PC-9 (cell line): ENCODE measurements around the gene FAM13C. TPM values are rescaled to one million over a fixed set of nuclear protein-coding genes. Genes with fewer than 3 reads are reported as not detected.

Source experiments
- BruUV-seq: library from RNA; stranded (reverse); fragments of 400-500 nt; replicated peaks from 2 replicates; lab custom pipeline; 2021; lab: Mats Ljungman, UMichigan
- CTCF ChIA-PET: fragments of 300-600 bp; sonication (Branson Sonifier 250); formaldehyde crosslinking; loops from one replicate; lab custom pipeline; 2022; ENCODE audit warnings: antibody characterized with exemption; lab: Charles Lee
- POLR2A ChIA-PET: fragments of 300-600 bp; sonication (Branson Sonifier 250); formaldehyde crosslinking; loops from one replicate; lab custom pipeline; 2022; ENCODE audit warnings: antibody characterized with exemption; ENCODE audit not compliant: unreplicated experiment; lab: Charles Lee
- DNase-seq, 2 experiments: peaks; one replicate each; pipeline versions ENCODE4 v3.0.0 to v3.0.0-alpha.2; 2015 to 2022; ENCODE audit warnings: mixed read lengths in 1 of 2
- H2AFZ ChIP-seq: fragments of 200-600 bp; sonication (generic); 2 replicates; pipeline ENCODE4 v1.8.1; 2017; ENCODE audit warnings: antibody characterized with exemption
- H3F3A ChIP-seq: fragments of 200-600 bp; sonication (generic); 2 replicates; pipeline ENCODE4 v1.8.1; 2017; ENCODE audit warnings: antibody characterized with exemption, mild to moderate bottlenecking, low read depth; ENCODE audit not compliant: insufficient read depth
- H3K27ac ChIP-seq: fragments of 200-600 bp; sonication (generic); 2 replicates; pipeline ENCODE4 v1.6.1; 2016; ENCODE audit warnings: mixed run types
- H3K27me3 ChIP-seq: fragments of 200-600 bp; sonication (generic); 2 replicates; pipeline ENCODE4 v1.6.1; 2016; ENCODE audit warnings: low read depth, mixed run types; ENCODE audit not compliant: insufficient read depth
- H3K36me3 ChIP-seq: fragments of 200-600 bp; sonication (generic); 2 replicates; pipeline ENCODE4 v1.6.1; 2016; ENCODE audit warnings: low read depth, mixed run types
- H3K4me1 ChIP-seq: fragments of 200-600 bp; sonication (generic); replicated peaks from 2 replicates; pipeline ENCODE4 v1.6.1; 2016; ENCODE audit warnings: mixed run types; ENCODE audit not compliant: insufficient read depth
- H3K4me2 ChIP-seq: fragments of 200-600 bp; sonication (generic); 2 replicates; pipeline ENCODE4 v1.6.1; 2017; ENCODE audit warnings: mixed run types
- H3K4me3 ChIP-seq: fragments of 200-600 bp; sonication (generic); 2 replicates; pipeline ENCODE4 v1.6.1; 2016; ENCODE audit warnings: mixed run types
- H3K79me2 ChIP-seq: fragments of 200-600 bp; sonication (generic); 2 replicates; pipeline ENCODE4 v1.6.1; 2017; ENCODE audit warnings: low read depth, mixed run types
- H3K9me2 ChIP-seq: fragments of 200-600 bp; sonication (generic); 2 replicates; pipeline ENCODE4 v1.8.1; 2017; ENCODE audit warnings: mild to moderate bottlenecking; ENCODE audit not compliant: insufficient read depth
- H3K9me3 ChIP-seq: fragments of 200-600 bp; sonication (generic); 2 replicates; pipeline ENCODE4 v1.8.1; 2016; ENCODE audit warnings: low read depth; ENCODE audit not compliant: insufficient read depth
- H4K20me1 ChIP-seq: fragments of 200-600 bp; sonication (generic); 2 replicates; pipeline ENCODE4 v1.8.1; 2017; ENCODE audit not compliant: insufficient read depth
- EZH2 ChIP-seq: fragments of 200-600 bp; sonication (generic); IDR thresholded peaks from 2 replicates; pipeline ENCODE4 v1.8.0; 2017; ENCODE audit warnings: antibody characterized with exemption, low read depth
- intact Hi-C: fragments of 100-400 bp; cut with micrococcal nuclease; formaldehyde crosslinking; loops from one replicate; pipeline ENCODE4 v1.10.0; 2022; ENCODE audit not compliant: unreplicated experiment
- total RNA-seq: library from RNA; stranded (reverse); gene quantifications from 2 replicates; pipeline ENCODE4 v1.2.3, GENCODE V29; 2021
- TF ChIP-seq, protein P1 (sequence below): fragments of 200-600 bp; sonication (generic); conservative IDR thresholded peaks from 2 replicates; pipeline ENCODE4 v1.6.1; 2017; ENCODE audit warnings: mixed run types, antibody characterized with exemption, mild to moderate bottlenecking, moderate library complexity

Gene FAM13C
- total RNA-seq, 1 experiment from 2014 or later = not detected

GRCh38 chr10:59354434-59354833, 7.9 kb downstream of the FAM13C start:
- H3F3A ChIP-seq = no peaks in the 10 kb centered on the region
- CTCF ChIA-PET = no interaction called here
- no peaks in the 10 kb centered on the region for H3K9me3 ChIP-seq
- no peak for DNase-seq
- no peaks in the 10 kb centered on the region for H3K79me2 ChIP-seq
- H3K4me2 ChIP-seq = no peak overlapping the region
- no peak overlapping the region for H3K27ac ChIP-seq
- H3K27me3 ChIP-seq = no peaks in the 10 kb centered on the region
- intact Hi-C loops = no loop called here
- H3K36me3 ChIP-seq = no peaks in the 10 kb centered on the region
- no peak overlapping the region for H2AFZ ChIP-seq
- H3K4me3 ChIP-seq = no peak overlapping the region
- H3K4me1 ChIP-seq = no peaks in the 10 kb centered on the region
- POLR2A ChIA-PET = no interaction called here
- TF ChIP-seq, protein P1, sequence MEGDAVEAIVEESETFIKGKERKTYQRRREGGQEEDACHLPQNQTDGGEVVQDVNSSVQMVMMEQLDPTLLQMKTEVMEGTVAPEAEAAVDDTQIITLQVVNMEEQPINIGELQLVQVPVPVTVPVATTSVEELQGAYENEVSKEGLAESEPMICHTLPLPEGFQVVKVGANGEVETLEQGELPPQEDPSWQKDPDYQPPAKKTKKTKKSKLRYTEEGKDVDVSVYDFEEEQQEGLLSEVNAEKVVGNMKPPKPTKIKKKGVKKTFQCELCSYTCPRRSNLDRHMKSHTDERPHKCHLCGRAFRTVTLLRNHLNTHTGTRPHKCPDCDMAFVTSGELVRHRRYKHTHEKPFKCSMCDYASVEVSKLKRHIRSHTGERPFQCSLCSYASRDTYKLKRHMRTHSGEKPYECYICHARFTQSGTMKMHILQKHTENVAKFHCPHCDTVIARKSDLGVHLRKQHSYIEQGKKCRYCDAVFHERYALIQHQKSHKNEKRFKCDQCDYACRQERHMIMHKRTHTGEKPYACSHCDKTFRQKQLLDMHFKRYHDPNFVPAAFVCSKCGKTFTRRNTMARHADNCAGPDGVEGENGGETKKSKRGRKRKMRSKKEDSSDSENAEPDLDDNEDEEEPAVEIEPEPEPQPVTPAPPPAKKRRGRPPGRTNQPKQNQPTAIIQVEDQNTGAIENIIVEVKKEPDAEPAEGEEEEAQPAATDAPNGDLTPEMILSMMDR = no peak
- no peak for TF ChIP-seq EZH2
- no TSS peak for BruUV-seq
- no peaks in the 10 kb centered on the region; the same call in 1 of the 2 replicates for H3K9me2 ChIP-seq
- H4K20me1 ChIP-seq = no peaks in the 10 kb centered on the region

GRCh38 chr10:59350558-59350957, 11.8 kb downstream of the FAM13C start:
- Histone ChIP-seq H4K20me1 (no peaks in the 10 kb centered on the region), H3K27ac (no peak overlapping the region), H3K4me2 (no peak overlapping the region), H3K4me3 (no peak overlapping the region), H3K9me3 (no peaks in the 10 kb centered on the region), H3K79me2 (no peaks in the 10 kb centered on the region), H3K36me3 (no peaks in the 10 kb centered on the region), H3K4me1 (no peaks in the 10 kb centered on the region), H3K9me2 (no peaks in the 10 kb centered on the region), H3F3A (no peaks in the 10 kb centered on the region), H2AFZ (no peak overlapping the region), H3K27me3 (peaks cover 7% of the 10 kb centered on the region; the same call in 1 of the 2 replicates)
- DNase-seq = no peak
- ChIA-PET CTCF (no interaction called here), POLR2A (no interaction called here)
- BruUV-seq = no TSS peak
- intact Hi-C loops = no loop called here
- TF ChIP-seq, protein P1 = no peak
- TF ChIP-seq EZH2 = no peak

GRCh38 chr10:59346321-59346720, 16.0 kb downstream of the FAM13C start:
- no peak overlapping the region for H2AFZ ChIP-seq
- H3K27ac ChIP-seq = no peak overlapping the region
- no peaks in the 10 kb centered on the region for H4K20me1 ChIP-seq
- no peaks in the 10 kb centered on the region for H3K36me3 ChIP-seq
- no peaks in the 10 kb centered on the region for H3F3A ChIP-seq
- H3K4me3 ChIP-seq = no peak overlapping the region
- ChIA-PET POLR2A (no interaction called here), CTCF (no interaction called here)
- no peaks in the 10 kb centered on the region for H3K4me1 ChIP-seq
- no peak for DNase-seq
- H3K27me3 ChIP-seq = peaks cover 17% of the 10 kb centered on the region; the same call in 1 of the 2 replicates
- intact Hi-C loops = no loop called here
- no peaks in the 10 kb centered on the region for H3K9me3 ChIP-seq
- BruUV-seq = no TSS peak
- H3K9me2 ChIP-seq = no peaks in the 10 kb centered on the region
- H3K79me2 ChIP-seq = no peaks in the 10 kb centered on the region
- H3K4me2 ChIP-seq = no peak overlapping the region
- no peak for TF ChIP-seq EZH2
- TF ChIP-seq, protein P1 = no peak
